ENCODE results near the gene REPIN1.

DNA sequence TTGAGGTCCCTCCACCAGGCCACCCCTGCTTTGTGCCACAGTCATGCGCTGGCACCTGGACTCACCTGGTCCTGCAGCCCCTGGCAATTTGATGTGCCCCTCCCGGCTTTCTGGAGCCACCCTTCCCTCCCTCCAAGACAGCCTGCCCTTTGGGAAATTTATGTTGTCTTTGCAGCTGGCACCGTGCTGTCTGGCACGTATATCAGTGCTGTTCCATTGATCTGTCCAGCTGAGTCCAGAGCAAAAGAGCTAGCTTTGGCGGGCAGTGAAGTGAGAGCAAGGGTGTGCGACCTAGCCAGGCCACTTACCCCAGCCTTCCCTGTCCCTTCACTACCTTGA lies 32.9 kb upstream of the REPIN1 start:
- no peak for TF ChIP-seq CTCF (conservative IDR thresholded peaks at IDR 0.05; ENCODE audit: low read depth, low read length)
- no peak for TF ChIP-seq EZH2 (IDR thresholded peaks at IDR 0.05; ENCODE audit: low read length, unreplicated experiment)
- no peak for TF ChIP-seq EZH2phosphoT487 (IDR thresholded peaks at IDR 0.05; ENCODE audit: borderline replicate concordance, low read length)
